ENCODE results near the gene CSNK1G1.
"Not testable (repeated sequence)": the region's sequence is repeated elsewhere in the genome, so short reads cannot be mapped to it uniquely, and the experiment has no call there.

CSNK1G1 gene

GRCh38 chr15:64287953-64288352 is 68.0 kb downstream of the CSNK1G1 start:
- DNase-seq (ENCODE audit: low read depth) = no peak

DNA sequence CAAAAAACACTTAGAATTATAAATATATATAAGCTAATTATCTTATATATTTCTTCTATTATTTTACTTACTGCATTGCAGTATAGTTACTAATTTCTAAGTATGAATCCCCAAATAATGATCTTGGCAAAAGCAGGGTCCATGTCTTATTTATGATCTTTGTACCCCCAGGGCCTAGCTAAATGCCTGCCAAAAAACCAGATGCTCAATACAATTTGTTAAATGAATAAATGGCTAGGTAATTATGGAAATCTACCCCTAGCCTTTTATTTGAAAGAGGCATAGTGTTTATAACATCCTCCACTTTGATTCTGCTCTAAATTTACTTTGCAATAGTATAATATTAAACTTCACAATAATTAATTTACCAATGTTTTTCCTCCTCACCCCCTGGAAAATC is 69.5 kb downstream of the CSNK1G1 start:
- no peak for DNase-seq (ENCODE audit: low read depth)

- no peak for DNase-seq (ENCODE audit: low read depth)
Measured at GRCh38 chr15:64285871-64286270, 70.1 kb downstream of the CSNK1G1 start.

DNA sequence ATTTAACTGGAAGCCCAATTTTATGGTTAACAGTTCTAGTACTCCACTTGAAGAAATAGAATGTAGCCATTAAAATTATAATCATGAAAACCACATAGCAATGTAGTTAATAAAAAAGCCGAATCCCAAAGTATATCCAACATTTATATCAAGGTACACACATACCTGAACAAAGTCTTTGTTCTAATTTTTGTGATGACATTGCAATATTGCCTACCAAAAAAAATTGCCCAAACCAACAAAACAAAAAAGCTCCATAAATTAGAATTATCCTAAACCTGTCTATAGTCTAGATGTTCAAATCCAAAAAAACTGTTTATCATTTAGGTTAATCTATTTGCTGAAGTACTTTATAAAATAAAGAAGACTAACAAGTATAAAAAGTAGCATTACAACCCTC is 70.8 kb downstream of the CSNK1G1 start:
- DNase-seq (ENCODE audit: low read depth) = no peak

- no peak for DNase-seq (ENCODE audit: low read depth)
Measured at GRCh38 chr15:64284042-64284441, 71.9 kb downstream of the CSNK1G1 start.

GRCh38 chr15:64282701-64283100 is 73.3 kb downstream of the CSNK1G1 start:
- no peak for DNase-seq (ENCODE audit: low read depth)

DNA sequence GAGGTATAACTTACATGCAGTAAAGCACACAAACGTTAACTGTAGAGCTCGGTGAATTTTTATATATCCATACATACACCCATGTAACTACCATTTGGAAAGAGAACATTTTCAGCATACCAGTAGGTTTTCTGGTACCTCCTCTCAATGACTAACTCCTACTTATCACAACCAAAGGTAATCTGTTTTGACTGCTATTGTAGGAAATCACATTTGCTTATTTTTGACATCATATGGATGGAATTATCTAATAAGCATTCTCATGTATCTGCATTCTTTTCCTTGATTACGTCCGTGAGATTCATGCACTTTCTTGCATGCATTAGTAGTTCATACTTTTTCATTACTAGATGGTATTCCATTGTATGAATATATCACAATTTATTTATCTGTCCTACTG is 76.8 kb downstream of the CSNK1G1 start:
- DNase-seq (ENCODE audit: low read depth) = no peak

DNA sequence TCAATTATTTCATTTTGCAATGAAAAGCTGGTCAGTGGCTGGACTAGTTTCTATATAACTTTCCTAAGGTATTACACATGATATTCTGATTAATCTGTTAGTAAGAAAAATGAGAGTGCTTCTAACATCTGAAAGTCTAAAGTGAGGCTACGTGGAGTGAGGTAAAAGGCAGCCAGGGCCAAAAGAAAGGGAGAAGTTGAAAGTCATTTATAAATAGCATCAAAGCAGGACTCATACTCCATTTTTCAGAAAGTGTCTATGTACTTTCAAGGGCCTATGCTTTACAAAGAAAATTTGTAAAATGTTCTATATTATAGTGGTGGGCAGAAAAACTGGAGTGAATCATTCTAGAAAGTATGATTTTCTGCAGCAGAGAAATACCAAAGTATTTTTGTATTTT is 80.0 kb downstream of the CSNK1G1 start:
- no peak for DNase-seq (ENCODE audit: low read depth)

GRCh38 chr15:64274341-64274950 is 81.5 kb downstream of the CSNK1G1 start:
- no peak for DNase-seq (ENCODE audit: low read depth)

DNA sequence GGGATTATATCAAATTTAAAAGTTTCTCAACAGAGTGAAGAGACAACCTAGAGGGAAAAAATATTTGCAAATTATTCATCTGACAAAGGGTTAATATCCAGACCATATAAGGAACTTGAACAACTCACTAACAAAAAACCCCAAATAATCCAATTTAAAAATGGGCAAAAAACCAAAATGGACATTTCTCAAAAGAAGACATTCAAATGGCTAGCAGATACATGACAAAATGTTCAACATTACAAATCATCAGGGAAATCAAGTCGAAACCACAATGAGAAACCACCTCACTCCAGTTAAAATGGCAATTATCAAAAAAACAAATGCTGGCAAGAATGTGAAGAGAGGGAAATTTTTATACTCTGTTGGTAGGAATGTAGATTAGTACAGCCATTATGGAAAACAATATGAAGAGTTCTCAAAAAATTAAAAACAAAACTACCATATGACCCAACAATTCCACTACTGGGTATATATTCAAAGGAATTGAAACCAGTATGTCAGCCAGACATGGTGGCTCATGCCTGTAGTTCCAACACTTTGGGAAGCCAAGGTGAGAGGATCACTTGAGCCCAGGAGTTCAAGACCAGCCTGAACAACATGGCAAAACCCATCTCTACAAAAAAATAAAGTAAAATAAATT is 88.5 kb downstream of the CSNK1G1 start:
- no peak for DNase-seq (ENCODE audit: low read depth)

GRCh38 chr15:64265188-64265587 is 90.8 kb downstream of the CSNK1G1 start:
- not testable (repeated sequence) for DNase-seq (ENCODE audit: low read depth)

DNA sequence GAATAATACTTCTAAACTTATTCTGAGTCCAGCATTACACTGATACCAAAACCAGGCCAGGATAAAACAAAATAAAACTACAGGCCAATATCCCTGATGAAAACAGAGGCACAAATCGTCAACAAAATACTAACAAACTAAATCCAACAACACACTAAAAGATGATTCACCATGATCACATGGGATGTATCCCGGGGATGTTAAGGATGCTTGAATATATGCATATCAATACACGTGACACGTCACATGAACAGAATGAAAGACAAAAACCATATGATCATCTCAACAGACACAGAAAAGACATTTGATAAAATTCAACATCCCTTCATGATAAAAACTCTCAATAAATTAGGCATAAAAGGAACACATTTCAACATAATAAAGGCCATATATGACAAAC is 91.5 kb downstream of the CSNK1G1 start:
- DNase-seq (ENCODE audit: low read depth) = no peak

DNA sequence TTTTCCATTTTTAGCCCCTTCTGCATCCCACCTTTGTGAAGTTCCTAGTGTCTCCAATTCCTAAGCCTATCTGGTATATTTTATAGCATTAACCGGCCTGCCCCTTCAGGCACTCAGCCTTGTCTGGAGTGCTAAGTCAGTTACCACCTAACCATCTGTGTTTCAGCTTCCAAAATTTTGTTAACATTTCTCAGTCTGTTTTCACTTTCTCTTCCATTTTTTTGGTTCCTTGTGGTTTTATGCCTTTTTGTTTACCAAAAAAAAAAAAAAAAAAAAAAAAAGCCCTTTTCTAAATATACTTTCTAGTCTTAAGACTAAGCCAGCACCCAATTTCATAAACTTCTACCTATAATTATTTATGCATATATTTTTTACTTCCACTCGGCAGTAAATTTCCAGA is 92.4 kb downstream of the CSNK1G1 start:
- no peak for DNase-seq (ENCODE audit: low read depth)

DNA sequence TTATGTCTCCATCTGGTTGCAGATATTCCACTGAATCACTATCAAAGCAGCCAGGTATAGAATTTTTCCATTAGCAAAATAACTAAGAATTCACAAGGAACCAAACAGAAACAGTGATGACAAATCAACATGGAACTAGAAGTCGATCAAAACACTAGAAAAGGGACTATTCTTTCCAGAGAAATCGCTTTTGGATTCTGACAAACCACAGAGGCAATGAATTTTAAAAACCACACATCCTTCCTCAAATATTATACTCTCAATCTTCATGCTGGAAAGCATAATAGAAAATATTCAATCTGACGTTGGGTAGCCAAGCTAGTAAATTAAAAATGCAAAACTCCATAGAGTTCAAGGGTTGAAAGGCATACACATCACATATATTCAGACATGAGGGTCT is 99.9 kb downstream of the CSNK1G1 start:
- no peak for DNase-seq (ENCODE audit: low read depth)

DNA sequence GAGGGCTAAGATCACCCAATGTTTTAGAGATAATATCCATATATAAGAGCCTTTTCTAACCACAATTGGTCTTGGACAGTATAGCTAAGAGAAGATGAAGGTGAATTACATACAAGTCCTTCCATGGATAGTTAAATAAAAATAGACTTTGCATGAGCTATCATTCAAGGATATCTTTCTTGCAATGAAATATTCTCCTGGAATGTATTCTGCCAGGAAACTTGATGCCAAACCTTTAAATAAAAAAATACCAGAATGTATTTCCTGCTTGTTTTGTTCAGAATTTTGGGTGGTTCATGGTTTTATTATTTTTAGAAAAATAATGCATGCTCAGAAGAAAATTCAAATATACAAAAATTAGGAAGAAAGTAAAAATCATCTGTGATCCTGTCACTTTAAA is 104.3 kb downstream of the CSNK1G1 start:
- DNase-seq (ENCODE audit: low read depth) = no peak

- no peak for DNase-seq (ENCODE audit: low read depth)
Measured at GRCh38 chr15:64251121-64251520, 104.9 kb downstream of the CSNK1G1 start.

- no peak for DNase-seq (ENCODE audit: low read depth)
Measured at GRCh38 chr15:64249883-64250575, 105.9 kb downstream of the CSNK1G1 start.

DNA sequence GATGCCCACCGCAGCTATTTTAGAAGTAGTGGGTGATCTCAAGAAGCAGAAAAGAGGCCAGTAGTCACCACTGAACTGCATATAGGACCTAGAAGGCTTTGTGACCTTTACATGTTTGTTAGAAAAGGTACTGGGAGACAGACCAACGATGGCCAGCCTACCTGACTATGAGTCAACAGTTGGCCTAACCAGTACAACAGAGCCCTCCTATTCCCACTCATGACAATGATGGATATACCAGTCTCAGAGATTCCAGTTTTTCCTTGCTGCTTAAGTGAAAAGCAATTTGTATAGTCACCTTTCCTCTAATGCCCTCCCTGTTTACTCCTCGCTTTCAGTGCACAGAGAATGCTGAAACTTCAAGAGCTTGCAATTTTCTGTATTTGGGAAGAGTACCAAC is 106.6 kb downstream of the CSNK1G1 start:
- DNase-seq (ENCODE audit: low read depth) = no peak

DNA sequence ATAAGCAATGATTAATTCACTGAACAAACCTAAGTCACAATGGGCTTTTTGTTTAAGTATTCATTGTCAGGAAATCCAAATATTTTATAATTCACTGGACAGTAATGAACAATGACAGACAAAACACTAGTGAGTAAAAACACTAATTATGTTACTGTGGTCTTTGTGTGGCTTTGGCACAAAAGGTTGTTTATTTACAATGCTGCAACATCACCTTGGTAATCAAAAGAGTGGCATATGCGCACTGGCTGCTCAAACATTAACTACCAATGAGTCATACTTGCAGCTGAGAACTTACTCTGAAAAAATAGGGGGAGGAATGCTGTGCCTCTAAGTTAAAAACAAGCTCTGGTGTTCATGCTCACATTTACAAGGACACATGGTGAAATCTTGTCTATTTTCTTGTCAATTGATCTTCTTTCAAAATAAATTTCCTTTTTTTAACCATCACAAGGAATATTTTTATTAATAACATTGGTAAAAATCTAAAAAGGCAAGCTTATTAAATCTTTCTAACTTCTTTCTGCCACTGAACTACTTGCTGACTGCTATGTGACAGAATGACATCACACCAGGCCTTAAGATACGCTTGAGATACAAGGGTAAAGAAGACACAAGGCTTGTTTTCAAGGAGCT is 107.9 kb downstream of the CSNK1G1 start:
- DNase-seq (ENCODE audit: low read depth) = no peak

DNA sequence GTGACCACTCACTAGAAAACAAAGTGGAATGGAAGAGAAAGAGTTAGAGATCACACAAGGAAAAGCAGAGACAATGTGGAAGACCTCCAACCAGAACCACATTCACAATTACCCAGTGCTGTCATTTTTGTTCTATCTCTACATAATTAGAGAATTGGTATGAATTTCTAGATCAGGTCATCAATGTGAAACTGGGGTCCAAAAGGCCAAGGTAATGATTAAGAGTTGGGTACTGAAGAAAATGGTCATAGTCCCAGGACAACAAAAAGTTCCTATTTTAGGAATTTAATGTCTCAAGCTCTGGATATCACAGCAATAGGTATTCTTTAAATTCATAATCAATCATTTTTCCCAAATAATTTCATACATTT is 108.5 kb downstream of the CSNK1G1 start:
- no peak for DNase-seq (ENCODE audit: low read depth)

DNA sequence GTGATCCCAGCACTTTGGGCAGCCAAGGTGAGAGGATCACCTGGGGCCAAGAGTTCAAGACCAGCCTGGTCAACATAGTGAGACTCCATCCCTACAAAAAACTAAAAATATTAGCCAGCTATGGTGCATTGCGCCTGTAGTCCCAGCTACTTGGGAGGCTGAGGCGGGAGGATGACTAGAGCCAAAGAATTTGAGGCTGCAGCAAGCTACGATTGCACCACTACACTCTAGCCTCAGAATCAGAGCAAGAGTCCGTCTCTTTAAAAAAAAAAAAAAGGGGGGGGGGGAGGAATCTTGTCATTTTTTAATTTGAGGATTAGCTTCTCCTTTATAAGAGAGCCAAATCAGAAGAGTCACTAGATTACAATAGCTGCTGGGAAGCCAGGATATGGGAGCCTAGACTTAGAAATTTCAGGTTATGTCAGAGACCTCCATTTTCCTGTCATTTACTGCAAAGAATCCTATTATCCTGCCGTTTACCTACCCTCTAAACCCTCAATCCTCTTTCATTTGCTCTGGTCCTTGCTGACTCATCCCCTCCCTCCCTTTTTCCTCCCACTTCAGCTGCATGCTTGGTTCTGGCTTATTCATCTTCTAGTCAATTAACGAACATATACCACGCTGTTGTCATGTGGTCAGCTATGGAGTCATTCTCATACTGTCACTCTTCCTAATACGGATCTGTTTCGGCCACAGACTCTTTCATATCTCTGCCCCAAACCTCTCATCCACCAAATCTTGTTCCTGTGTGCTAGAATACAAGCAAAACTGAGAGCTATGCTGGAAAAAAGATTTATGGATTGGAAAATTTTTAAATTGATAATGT is 109.4 kb downstream of the CSNK1G1 start:
- no peak for DNase-seq (ENCODE audit: low read depth)

DNA sequence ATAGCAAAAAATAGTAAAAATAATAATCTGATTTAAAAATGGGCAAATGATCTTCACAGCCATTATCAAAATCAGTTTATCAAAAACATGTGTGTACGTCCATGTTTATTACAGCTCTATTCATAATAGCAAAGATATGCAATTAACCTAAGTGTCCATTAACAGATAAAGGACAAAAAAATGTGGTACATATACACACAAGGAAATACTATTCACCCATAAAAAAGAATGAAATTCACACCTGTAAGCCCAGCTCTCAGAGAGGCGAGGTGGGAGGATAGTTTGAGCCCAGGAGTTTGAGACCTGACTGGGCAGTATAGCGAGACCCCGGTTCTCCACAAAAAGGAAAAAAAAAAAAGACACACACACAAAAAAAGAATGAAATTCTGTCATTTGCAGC is 110.6 kb downstream of the CSNK1G1 start:
- no peak for DNase-seq (ENCODE audit: low read depth)
